ENCODE measurements around the gene ITGB1.

DNA sequence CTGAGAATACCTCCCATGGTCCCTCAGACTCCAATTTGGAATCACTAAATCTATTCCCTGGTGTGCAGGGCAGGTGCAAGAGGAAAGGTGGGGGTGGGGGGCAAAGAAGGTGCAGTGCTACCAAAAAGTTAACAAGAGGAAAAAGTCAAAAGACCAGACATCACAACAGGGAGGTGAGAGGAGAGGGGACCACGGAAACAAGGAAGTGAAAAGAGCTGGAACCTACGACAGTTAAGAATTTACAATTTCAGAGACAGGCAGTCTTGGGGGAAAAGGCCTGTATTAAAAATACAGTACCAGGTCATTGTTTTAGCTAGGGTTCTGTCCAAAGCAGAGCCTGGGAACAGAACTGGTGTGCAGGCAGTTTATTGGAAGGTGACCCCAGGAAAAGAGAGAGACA lies 14.6 kb downstream of the ITGB1 start:
- TF ChIP-seq, protein P1, sequence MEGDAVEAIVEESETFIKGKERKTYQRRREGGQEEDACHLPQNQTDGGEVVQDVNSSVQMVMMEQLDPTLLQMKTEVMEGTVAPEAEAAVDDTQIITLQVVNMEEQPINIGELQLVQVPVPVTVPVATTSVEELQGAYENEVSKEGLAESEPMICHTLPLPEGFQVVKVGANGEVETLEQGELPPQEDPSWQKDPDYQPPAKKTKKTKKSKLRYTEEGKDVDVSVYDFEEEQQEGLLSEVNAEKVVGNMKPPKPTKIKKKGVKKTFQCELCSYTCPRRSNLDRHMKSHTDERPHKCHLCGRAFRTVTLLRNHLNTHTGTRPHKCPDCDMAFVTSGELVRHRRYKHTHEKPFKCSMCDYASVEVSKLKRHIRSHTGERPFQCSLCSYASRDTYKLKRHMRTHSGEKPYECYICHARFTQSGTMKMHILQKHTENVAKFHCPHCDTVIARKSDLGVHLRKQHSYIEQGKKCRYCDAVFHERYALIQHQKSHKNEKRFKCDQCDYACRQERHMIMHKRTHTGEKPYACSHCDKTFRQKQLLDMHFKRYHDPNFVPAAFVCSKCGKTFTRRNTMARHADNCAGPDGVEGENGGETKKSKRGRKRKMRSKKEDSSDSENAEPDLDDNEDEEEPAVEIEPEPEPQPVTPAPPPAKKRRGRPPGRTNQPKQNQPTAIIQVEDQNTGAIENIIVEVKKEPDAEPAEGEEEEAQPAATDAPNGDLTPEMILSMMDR (IDR thresholded peaks at IDR 0.05), result no peak
- TF ChIP-seq POLR2AphosphoS5 (IDR thresholded peaks at IDR 0.05) (no peak), EP300 (IDR thresholded peaks at IDR 0.05) (no peak)
